ENCODE results near the gene AUP1. TPM values are rescaled to one million over a fixed set of nuclear protein-coding genes. Genes with fewer than 3 reads are reported as not detected.

Gene AUP1
- total and polyA plus RNA-seq, 9 of the 15 experiments (the other 6 are each of a cell fraction or from before 2014, with no cell fraction given) = 70.7 to 245 (median 165) TPM

GRCh38 chr2:74495440-74495839, 34.1 kb downstream of the AUP1 start:
- in situ Hi-C loops (cut with MboI) = no loop called here
- peaks cover 4 to 28% of the 10 kb centered on the region in 2 experiments; a peak in 4 of 5 replicates for H3K4me1 ChIP-seq (replicated peaks in 1 of 2; ENCODE audit: control insufficient read depth in 2 of 2, insufficient read depth in 2 of 2, low read length in 2 of 2)
- TF ChIP-seq TOE1 (IDR thresholded peaks at IDR 0.05; ENCODE audit: borderline replicate concordance) = peak; percentile 55; the same call in 1 of the 2 replicates
- no peak for TF ChIP-seq TOE1 (CRISPR knock-in tag; IDR thresholded peaks at IDR 0.05; ENCODE audit: borderline replicate concordance, low read depth)
- TF ChIP-seq PURB (CRISPR knock-in tag; IDR thresholded peaks at IDR 0.05; ENCODE audit: low read depth) = no peak
- TF ChIP-seq ESRRA (IDR thresholded peaks at IDR 0.05; ENCODE audit: borderline replicate concordance, low read depth) = no peak
- TF ChIP-seq NCOA1 (IDR thresholded peaks at IDR 0.05; ENCODE audit: low read depth) = no peak
- TF ChIP-seq KAT8 (IDR thresholded peaks at IDR 0.05; ENCODE audit: low read depth) = no peak
- no peak for TF ChIP-seq CAMTA2 (CRISPR knock-in tag; conservative IDR thresholded peaks at IDR 0.05)
- TF ChIP-seq SMAD2 (IDR thresholded peaks at IDR 0.05; ENCODE audit: low read depth, low read length) = no peak
- no peak for TF ChIP-seq BDP1 (IDR thresholded peaks at IDR 0.05; ENCODE audit: insufficient read depth, insufficient read length)
- TF ChIP-seq HMBOX1 (IDR thresholded peaks at IDR 0.05) = no peak
- TF ChIP-seq CHD2 (IDR thresholded peaks at IDR 0.05; ENCODE audit: low read depth, low read length) = no peak
- no peak for TF ChIP-seq ZNF639 (CRISPR knock-in tag; conservative IDR thresholded peaks at IDR 0.05 in 1 of 2, IDR thresholded peaks at IDR 0.05 in 1 of 2)
- TF ChIP-seq USF2 (CRISPR knock-in tag; IDR thresholded peaks at IDR 0.05) = peak; percentile 36; the same call in 1 of the 2 replicates
- TF ChIP-seq HNRNPUL1 (IDR thresholded peaks at IDR 0.05; ENCODE audit: low read length) = no peak
- no peak for TF ChIP-seq ID3 (CRISPR knock-in tag; IDR thresholded peaks at IDR 0.05)
- no peak for TF ChIP-seq ID3 (tag; IDR thresholded peaks at IDR 0.05)
- no peak for TF ChIP-seq TCF3 (CRISPR knock-in tag; IDR thresholded peaks at IDR 0.05)
- TF ChIP-seq RFX5 (IDR thresholded peaks at IDR 0.05; ENCODE audit: low read depth, low read length) = no peak
- no peak for TF ChIP-seq KLF16 (IDR thresholded peaks at IDR 0.05)
- no peak for TF ChIP-seq ZNF224 (CRISPR knock-in tag; IDR thresholded peaks at IDR 0.05)
- TF ChIP-seq ZNF584 (CRISPR knock-in tag; IDR thresholded peaks at IDR 0.05; ENCODE audit: low read depth) = no peak
- TF ChIP-seq RAD51 (IDR thresholded peaks at IDR 0.05; ENCODE audit: borderline replicate concordance, low read depth) = peak; percentile 52

More at GRCh38 chr2:74495440-74495839, 34.1 kb downstream of the AUP1 start:
- no peaks in the 10 kb centered on the region for H4K20me1 ChIP-seq (replicated peaks; ENCODE audit: control insufficient read depth, insufficient read depth, low read length)
- H3K9me1 ChIP-seq (ENCODE audit: control insufficient read depth, insufficient read depth, low read length) = no peaks in the 10 kb centered on the region
- H3K9ac ChIP-seq (ENCODE audit: insufficient read depth in 1 of 2, low read depth in 2 of 2, low read length in 2 of 2) = no peak overlapping the region
- no peaks in the 10 kb centered on the region for H3K9me3 ChIP-seq (replicated peaks; ENCODE audit: control insufficient read depth, insufficient read depth, low read depth, low read length)
- no peak overlapping the region for H3K27ac ChIP-seq (ENCODE audit: extremely low read depth, low read depth, low read length)
- H3K36me3 ChIP-seq (ENCODE audit: control insufficient read depth, insufficient read depth, low read length) = peaks cover 40% of the 10 kb centered on the region; the same call in 2 of the 3 replicates
- no peak overlapping the region for H3K4me3 ChIP-seq
- ATAC-seq = no peak
- no peak overlapping the region for H3K4me2 ChIP-seq (ENCODE audit: insufficient read depth, low read length)
- no peak for DNase-seq (ENCODE audit: extremely low read depth in 1 of 4, low spot score in 3 of 4)
- no peaks in the 10 kb centered on the region for H3K79me2 ChIP-seq (ENCODE audit: control insufficient read depth, insufficient read depth, low read length)
- intact Hi-C loops (cut with micrococcal nuclease) = no loop called here
- WGBS (ENCODE audit: insufficient coverage, low coverage, missing lambda C conversion rate) = 57% methylated on average over 1 of the region's 1 CpG
- no peak overlapping the region for H2AFZ ChIP-seq (ENCODE audit: low read depth, low read length)
- FAIRE-seq = peak; percentile 72
- ChIA-PET CTCF (ENCODE audit: low intra/inter-chr PET ratio) (no interaction called here), POLR2A (interaction anchor here (0.6 to 1.4 kb wide), 3 partner anchors 9 to 87 kb away, joined by 3 to 4 read pairs (median 3); partner anchors contain the start of genes CCDC142 and TTC31)
- no peaks in the 10 kb centered on the region for H3K27me3 ChIP-seq (ENCODE audit: control insufficient read depth in 2 of 2, insufficient read depth in 2 of 2, low read length in 2 of 2)
- no TSS peak for BruUV-seq (replicated peaks)

Measured in K562 (cell line).